ENCODE results near the gene DAZAP1. TPM values are rescaled to one million over a fixed set of nuclear protein-coding genes. Genes with fewer than 3 reads are reported as not detected.

Gene DAZAP1
- total and polyA plus RNA-seq, 4 donors = 5.4 to 45.0 (median 29.7) TPM

DNA sequence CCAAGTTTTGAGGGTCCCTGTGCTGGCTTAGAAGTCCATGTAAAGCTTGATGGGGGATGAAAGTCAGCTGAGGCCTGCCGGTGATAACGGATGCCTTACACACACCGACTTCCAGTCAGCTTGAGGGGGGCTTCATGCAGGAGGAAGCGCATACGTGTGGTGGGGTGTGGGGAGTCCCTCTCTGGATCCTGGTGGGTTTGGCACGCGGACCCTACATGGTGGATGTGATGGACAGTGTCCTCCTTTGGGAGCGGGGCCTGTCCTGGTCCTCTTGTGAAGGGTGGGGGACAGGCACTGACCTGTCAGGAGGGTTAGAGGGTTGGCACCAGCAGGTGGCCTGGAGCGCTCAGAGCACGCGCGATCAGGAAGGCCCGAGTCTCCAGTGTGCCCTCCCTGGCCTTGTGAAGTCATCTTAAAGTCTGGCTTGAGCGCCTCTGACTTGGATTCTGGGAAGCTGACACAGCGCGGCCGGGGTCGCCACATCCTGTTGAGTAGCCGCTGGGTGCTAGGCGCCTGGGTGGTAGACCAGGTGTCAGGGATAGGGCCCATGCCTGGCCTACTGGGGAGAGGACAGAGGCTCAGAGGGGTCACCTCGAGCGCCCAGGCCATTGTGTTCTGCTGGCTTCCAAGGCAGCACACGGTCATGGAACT is 2.9 kb downstream of the DAZAP1 start:
- 77% methylated on average over 23 of the region's 23 CpGs for WGBS
- H3K9me3 ChIP-seq (ENCODE audit: control insufficient read depth in 4 of 4, low read length in 3 of 4) = no peaks in the 10 kb centered on the region
- H3K36me3 ChIP-seq (ENCODE audit: control insufficient read depth in 4 of 4, insufficient read depth in 3 of 4, low read depth in 1 of 4, low read length in 3 of 4) = peaks cover 0 to 5% (median 0%) of the 10 kb centered on the region in 4 donors
- H3K9ac ChIP-seq (ENCODE audit: low read depth in 1 of 2, low read length in 2 of 2) = no peak overlapping the region
- TF ChIP-seq, protein P1, sequence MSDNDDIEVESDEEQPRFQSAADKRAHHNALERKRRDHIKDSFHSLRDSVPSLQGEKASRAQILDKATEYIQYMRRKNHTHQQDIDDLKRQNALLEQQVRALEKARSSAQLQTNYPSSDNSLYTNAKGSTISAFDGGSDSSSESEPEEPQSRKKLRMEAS (IDR thresholded peaks at IDR 0.05) = no peak
- no peak for TF ChIP-seq RXRA (IDR thresholded peaks at IDR 0.05)
- peaks cover 33 to 60% (median 53%) of the 10 kb centered on the region in 4 donors for H3K4me1 ChIP-seq (ENCODE audit: control insufficient read depth in 4 of 4, insufficient read depth in 4 of 4, low read length in 3 of 4)
- peak overlapping the region in 1 of 2 donors; percentile 67 for H3K27ac ChIP-seq (ENCODE audit: low read depth in 1 of 2, low read length in 2 of 2)
- no peak for DNase-seq (ENCODE audit: low spot score)
- H3K27me3 ChIP-seq (ENCODE audit: control insufficient read depth in 4 of 4, insufficient read depth in 4 of 4, low read length in 3 of 4) = no peaks in the 10 kb centered on the region
- H3K4me3 ChIP-seq (ENCODE audit: low read depth in 1 of 3, low read length in 3 of 3) = no peak overlapping the region

DNA sequence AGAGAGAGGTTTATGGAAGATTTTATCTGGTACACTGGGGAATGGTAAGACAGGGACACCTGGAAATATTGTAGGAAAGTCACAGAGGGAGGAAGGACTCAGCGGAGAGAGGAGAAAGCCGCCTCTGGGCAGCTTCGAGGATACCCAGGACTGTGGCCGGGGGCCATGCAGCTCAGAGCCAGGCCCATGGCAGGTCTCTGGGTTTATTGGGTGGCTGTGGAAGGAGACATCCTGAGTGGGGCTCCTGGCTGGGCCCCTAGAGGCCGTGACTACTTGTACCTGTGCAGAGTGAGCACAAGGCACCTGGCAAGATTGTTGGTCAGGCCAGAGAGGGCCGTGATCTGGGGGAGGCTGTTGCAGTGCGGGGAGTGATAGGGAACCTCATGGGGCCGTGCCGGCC is 3.4 kb downstream of the DAZAP1 start:
- H3K9me3 ChIP-seq (ENCODE audit: control insufficient read depth in 4 of 4, low read length in 3 of 4) = no peaks in the 10 kb centered on the region
- H3K27me3 ChIP-seq (ENCODE audit: control insufficient read depth in 4 of 4, insufficient read depth in 4 of 4, low read length in 3 of 4) = no peaks in the 10 kb centered on the region
- WGBS = 86% methylated on average over 9 of the region's 9 CpGs
- H3K4me3 ChIP-seq (ENCODE audit: low read depth in 1 of 3, low read length in 3 of 3) = no peak overlapping the region
- TF ChIP-seq, protein P2, sequence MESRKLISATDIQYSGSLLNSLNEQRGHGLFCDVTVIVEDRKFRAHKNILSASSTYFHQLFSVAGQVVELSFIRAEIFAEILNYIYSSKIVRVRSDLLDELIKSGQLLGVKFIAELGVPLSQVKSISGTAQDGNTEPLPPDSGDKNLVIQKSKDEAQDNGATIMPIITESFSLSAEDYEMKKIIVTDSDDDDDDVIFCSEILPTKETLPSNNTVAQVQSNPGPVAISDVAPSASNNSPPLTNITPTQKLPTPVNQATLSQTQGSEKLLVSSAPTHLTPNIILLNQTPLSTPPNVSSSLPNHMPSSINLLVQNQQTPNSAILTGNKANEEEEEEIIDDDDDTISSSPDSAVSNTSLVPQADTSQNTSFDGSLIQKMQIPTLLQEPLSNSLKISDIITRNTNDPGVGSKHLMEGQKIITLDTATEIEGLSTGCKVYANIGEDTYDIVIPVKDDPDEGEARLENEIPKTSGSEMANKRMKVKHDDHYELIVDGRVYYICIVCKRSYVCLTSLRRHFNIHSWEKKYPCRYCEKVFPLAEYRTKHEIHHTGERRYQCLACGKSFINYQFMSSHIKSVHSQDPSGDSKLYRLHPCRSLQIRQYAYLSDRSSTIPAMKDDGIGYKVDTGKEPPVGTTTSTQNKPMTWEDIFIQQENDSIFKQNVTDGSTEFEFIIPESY (IDR thresholded peaks at IDR 0.05) = no peak
- TF ChIP-seq, protein P3, sequence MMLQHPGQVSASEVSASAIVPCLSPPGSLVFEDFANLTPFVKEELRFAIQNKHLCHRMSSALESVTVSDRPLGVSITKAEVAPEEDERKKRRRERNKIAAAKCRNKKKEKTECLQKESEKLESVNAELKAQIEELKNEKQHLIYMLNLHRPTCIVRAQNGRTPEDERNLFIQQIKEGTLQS (IDR thresholded peaks at IDR 0.05) = no peak
- TF ChIP-seq HNF4G (IDR thresholded peaks at IDR 0.05) = no peak
- no peak for TF ChIP-seq FOXA2 (IDR thresholded peaks at IDR 0.05)
- no peak for TF ChIP-seq JUND (IDR thresholded peaks at IDR 0.05)
- TF ChIP-seq, protein P1 (IDR thresholded peaks at IDR 0.05) = no peak
- TF ChIP-seq FOXA1 (IDR thresholded peaks at IDR 0.05) = no peak
- TF ChIP-seq EGR1 (IDR thresholded peaks at IDR 0.05; ENCODE audit: low read depth in 2 of 2) = no peak
- TF ChIP-seq, protein P4, sequence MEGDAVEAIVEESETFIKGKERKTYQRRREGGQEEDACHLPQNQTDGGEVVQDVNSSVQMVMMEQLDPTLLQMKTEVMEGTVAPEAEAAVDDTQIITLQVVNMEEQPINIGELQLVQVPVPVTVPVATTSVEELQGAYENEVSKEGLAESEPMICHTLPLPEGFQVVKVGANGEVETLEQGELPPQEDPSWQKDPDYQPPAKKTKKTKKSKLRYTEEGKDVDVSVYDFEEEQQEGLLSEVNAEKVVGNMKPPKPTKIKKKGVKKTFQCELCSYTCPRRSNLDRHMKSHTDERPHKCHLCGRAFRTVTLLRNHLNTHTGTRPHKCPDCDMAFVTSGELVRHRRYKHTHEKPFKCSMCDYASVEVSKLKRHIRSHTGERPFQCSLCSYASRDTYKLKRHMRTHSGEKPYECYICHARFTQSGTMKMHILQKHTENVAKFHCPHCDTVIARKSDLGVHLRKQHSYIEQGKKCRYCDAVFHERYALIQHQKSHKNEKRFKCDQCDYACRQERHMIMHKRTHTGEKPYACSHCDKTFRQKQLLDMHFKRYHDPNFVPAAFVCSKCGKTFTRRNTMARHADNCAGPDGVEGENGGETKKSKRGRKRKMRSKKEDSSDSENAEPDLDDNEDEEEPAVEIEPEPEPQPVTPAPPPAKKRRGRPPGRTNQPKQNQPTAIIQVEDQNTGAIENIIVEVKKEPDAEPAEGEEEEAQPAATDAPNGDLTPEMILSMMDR (IDR thresholded peaks at IDR 0.05; ENCODE audit: low read depth, low read length, missing input control) = no peak
- peaks cover 34 to 64% (median 56%) of the 10 kb centered on the region in 4 donors for H3K4me1 ChIP-seq (ENCODE audit: control insufficient read depth in 4 of 4, insufficient read depth in 4 of 4, low read length in 3 of 4)
- H3K36me3 ChIP-seq (ENCODE audit: control insufficient read depth in 4 of 4, insufficient read depth in 3 of 4, low read depth in 1 of 4, low read length in 3 of 4) = peaks cover 0 to 5% (median 0%) of the 10 kb centered on the region in 4 donors
- no peak for DNase-seq (ENCODE audit: low spot score)
- H3K27ac ChIP-seq (ENCODE audit: low read depth in 1 of 2, low read length in 2 of 2) = peak overlapping the region; percentile 62 to 67
- peak overlapping the region in 1 of 2 donors; percentile 6 for H3K9ac ChIP-seq (ENCODE audit: low read depth in 1 of 2, low read length in 2 of 2)
